Activated CD8-positive, alpha-beta memory T cell treated with anti-CD3 and anti-CD28 coated beads for 36 hours (primary cell): ENCODE measurements around the gene PCMTD2. TPM values are rescaled to one million over a fixed set of nuclear protein-coding genes. Genes with fewer than 3 reads are reported as not detected.
"Not testable (repeated sequence)": the region's sequence is repeated elsewhere in the genome, so short reads cannot be mapped to it uniquely, and the experiment has no call there.

Experiments
- CTCF ChIA-PET: fragments of 350-600 bp; sonication (Branson Sonifier 250); formaldehyde crosslinking; loops from one replicate; lab custom pipeline; 2021; ENCODE audit warnings: antibody characterized with exemption; lab: Charles Lee
- POLR2A ChIA-PET: fragments of 350-600 bp; sonication (Branson Sonifier 250); formaldehyde crosslinking; loops from one replicate; lab custom pipeline; 2021; ENCODE audit warnings: antibody characterized with exemption; lab: Charles Lee
- total RNA-seq, 2 experiments: library from RNA; stranded (reverse); gene quantifications; one replicate each; pipeline ENCODE4 v1.2.3, GENCODE V29; 2021

PCMTD2 gene
- total RNA-seq, 2 experiments from 2014 or later = 25.9 to 28.0 TPM

- POLR2A ChIA-PET = no interaction called here
- CTCF ChIA-PET = interaction anchor here (1.2 kb wide), 1 partner anchor 33 kb away, joined by 3 read pairs; the partner anchor contains the start of gene PCMTD2
Observed at GRCh38 chr20:64222851-64223525, 32.6 kb upstream of the PCMTD2 start.

- ChIA-PET CTCF (interaction anchor here (0.5 kb wide), 1 partner anchor 1018 kb away, joined by 3 read pairs; no protein-coding TSS in a partner anchor), POLR2A (no interaction called here)
Observed at GRCh38 chr20:64223526-64224067, 32.0 kb upstream of the PCMTD2 start.

- ChIA-PET CTCF (interaction anchor here (1.1 kb wide), 1 partner anchor 167 kb away, joined by 3 read pairs; no protein-coding TSS in a partner anchor), POLR2A (no interaction called here)
Observed at GRCh38 chr20:64224351-64225170, 31.0 kb upstream of the PCMTD2 start.

- CTCF ChIA-PET = interaction anchor here (1.1 kb wide), 1 partner anchor 168 kb away, joined by 3 read pairs; no protein-coding TSS in a partner anchor
- POLR2A ChIA-PET = no interaction called here
Observed at GRCh38 chr20:64225171-64225595, 30.4 kb upstream of the PCMTD2 start.

DNA sequence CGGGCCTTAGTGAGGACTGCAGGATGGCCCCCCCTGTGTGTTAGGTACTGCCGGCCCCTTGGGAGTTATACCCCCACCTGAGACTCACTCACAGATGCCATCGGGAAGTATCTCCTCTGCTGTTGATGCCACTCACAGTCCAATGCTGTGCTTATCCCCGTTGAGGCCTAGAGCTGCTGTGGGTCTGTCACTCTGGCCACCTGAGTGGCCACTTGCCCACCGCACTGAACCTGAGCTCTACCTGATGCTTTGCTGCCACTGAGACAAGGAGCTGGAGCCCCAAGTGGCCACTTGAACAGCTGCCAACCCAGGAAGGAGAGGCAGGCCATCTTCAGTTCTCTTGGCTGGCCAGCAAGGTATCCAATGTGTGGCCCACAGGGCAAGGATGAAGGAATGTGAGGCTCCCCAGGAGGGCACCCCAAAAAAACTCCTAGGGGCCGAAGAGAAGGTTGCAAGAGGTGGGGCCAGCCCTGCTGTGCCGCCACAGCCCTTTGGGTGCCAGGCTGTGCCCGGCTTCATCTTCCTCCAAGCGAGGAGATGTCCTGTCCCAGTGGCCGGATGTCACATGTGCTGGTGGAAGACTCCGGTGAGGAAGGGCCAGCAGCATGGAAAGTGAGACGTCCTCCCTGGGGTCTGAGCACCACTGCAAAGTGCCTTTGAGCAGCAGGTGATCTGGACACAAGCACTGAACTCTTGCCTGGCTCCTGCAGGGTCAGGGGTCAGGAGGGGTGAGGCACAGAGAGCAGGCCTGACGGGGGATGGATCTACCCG is 29.5 kb upstream of the PCMTD2 start:
- POLR2A ChIA-PET = no interaction called here

DNA sequence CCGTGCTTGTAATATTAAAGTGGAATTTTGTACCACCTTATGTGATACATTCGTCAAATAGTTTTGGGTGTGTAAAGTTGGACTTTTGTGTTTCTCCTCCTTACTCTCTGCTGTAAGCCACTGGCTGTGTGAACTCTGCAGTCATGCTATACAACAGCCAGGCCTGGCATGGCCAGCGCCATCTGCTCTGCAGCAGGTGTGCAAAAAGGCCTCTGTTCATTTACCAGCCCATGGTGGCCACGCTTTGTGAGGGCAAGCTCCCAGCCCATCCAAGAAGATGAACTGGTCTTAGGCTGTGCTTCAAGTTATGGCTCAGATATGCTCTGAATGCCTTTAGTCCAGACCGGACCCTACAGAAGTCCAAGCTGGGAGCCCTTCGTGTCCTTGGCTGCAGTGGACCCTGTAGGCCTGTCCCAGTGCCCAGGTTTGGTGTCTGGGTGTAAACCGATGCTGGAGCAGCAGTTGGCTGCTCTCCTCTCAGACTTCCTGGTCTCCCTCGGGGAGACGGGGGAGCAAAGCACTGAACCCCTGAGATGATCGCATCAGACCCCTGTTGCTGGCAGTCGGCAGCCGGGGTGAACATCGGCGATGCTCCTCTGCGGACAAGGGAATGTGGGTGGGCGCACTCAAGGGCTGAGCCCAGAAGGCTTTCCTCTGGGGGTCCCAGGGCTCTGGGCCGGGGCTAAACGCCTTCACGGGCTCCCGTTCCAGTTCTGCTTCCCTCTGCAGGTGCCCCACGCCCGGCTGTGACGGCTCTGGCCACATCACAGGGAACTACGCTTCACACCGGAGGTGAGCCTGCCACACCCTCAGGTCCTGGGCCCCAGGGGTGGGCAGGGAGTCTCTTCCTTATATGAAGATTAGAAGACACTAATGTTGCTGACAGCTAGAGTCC is 28.6 kb upstream of the PCMTD2 start:
- POLR2A ChIA-PET = no interaction called here
- CTCF ChIA-PET = no interaction called here

More for the DNA sequence above, 29.5 kb upstream of the PCMTD2 start:
- CTCF ChIA-PET = no interaction called here

DNA sequence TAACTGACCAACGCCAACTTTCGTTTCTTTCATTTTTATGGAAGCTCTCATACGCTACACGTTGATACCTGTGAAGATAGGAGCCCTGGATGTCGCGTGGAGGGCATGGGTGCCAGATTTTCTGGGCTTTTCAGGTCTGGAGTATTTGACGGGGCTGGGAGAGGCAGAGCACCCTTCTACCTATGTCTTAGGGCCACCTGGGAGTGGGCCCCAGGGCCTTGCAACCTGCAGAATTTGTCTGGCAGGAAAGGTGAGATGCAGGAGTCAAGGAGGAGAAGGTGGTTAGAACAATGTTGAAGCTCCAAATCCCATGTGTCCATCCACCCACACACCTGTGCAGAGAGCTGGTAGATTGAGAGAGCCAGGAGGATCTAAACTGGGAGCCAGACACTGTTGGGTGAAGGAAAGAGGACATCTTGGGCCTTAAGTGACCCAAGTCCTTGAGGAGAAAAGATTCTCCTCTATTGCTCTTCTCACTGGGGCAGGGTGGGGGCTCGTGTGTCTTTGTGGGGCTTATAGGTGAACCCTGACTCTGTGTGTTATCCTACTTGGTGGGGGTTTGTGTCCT is 27.4 kb upstream of the PCMTD2 start:
- ChIA-PET CTCF (no interaction called here), POLR2A (no interaction called here)

DNA sequence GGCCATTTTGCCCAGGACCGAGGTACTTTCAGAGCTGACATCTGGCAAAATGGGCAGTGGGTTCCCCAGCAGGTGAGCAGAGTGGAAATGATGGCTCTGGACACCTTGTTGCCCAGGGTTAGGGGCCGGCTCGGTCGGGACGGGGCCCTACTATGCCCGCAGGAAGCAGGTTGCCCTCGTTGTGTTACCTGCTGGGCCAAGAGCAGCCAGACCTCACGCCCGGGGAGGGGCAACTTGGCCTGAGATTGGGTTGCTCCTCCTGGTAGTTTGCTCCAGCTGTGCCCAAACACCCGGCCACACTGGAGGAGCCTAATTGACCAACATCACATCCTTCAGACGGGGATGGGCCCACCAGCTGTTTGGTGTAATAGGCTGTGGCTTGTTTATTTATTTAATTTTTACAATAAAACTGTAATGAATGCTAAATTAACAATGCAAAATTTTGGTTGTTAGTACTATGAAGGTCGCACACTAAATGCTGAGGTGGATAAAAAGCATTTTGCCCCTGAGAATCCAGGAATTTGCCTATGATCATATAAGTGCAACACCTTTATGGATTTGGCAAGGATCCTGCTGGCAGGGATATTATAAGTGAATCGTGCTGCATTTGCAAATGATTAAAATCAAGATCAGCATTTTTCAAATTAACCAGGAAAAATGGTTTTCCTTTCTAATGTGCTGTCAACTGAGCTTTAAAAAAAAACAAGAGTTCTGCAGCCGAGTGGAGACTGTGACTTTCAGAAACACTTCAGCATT is 26.6 kb upstream of the PCMTD2 start:
- ChIA-PET CTCF (no interaction called here), POLR2A (no interaction called here)

DNA sequence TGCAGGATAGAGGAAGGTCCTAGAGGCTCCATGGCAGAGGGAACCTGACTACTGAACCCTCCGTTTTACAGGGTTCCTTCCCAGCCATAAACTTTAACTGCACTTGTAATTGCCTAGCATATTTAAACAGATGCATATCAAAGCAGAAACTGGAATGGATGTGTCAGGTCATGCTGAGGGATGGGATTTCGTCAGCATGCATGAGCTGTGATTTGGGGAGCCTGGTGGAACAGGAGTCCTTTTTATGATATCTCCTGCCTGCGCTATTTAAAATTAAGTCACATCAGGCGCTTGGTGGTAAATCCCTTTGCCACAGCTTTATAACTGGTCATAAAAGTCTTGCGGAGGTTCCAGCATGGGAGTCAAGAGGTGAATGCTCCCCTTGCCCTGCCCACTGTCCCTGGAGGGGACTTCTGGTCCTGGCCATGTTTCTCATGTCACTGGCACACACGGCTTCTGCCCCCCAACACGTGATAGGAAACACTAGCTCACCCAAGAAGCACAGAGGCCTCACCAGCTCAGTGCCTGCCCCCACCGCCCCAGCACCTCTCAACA is 26.0 kb upstream of the PCMTD2 start:
- ChIA-PET CTCF (no interaction called here), POLR2A (no interaction called here)

GRCh38 chr20:64230461-64231145 is 24.9 kb upstream of the PCMTD2 start:
- ChIA-PET POLR2A (no interaction called here), CTCF (no interaction called here)

- ChIA-PET POLR2A (no interaction called here), CTCF (no interaction called here)
Observed at GRCh38 chr20:64231621-64232550, 23.7 kb upstream of the PCMTD2 start.

DNA sequence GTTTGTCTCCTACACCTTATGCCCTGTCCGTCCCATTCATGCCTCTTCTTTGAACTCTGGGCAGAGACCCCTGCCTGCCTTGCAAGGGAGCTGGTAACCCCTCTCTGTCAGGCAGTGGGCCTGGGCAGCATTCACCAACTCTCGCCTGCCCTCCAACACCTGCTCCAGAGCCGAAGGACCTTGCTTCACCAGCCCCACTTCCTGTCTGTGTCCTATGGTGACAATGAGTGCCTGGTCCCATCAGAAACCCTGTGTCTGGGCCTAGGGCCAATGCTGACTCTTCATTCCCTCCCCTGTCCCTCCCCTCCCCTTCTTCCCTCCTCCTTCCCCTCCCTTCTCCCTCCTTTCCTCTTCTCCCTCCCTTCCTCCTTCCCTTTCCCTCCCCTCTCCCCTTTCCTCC is 22.8 kb upstream of the PCMTD2 start:
- ChIA-PET CTCF (no interaction called here), POLR2A (no interaction called here)

GRCh38 chr20:64233725-64234124 is 21.8 kb upstream of the PCMTD2 start:
- POLR2A ChIA-PET = no interaction called here
- CTCF ChIA-PET = interaction anchor here (0.5 kb wide), 1 partner anchor 304 kb away, joined by 4 read pairs; no protein-coding TSS in a partner anchor

GRCh38 chr20:64234291-64234791 is 21.2 kb upstream of the PCMTD2 start:
- POLR2A ChIA-PET = no interaction called here
- CTCF ChIA-PET = interaction anchor here (0.5 kb wide), 1 partner anchor 305 kb away, joined by 4 read pairs; no protein-coding TSS in a partner anchor

- POLR2A ChIA-PET, CTCF ChIA-PET: not testable (repeated sequence)
Observed at GRCh38 chr20:64234921-64235565, 20.5 kb upstream of the PCMTD2 start.
